GM12872 (cell line): ENCODE data around the gene SDK2.

ENCODE experiments used
- CTCF ChIP-seq: IDR thresholded peaks from 3 replicates; pipeline ENCODE4 v1.5.1; 2011; ENCODE audit warnings: low read depth, mild to moderate bottlenecking, low read length, moderate library complexity; ENCODE audit not compliant: insufficient read depth

SDK2 gene

GRCh38 chr17:73613271-73614233 lies 30.7 kb downstream of the SDK2 start:
- TF ChIP-seq CTCF, result no peak

GRCh38 chr17:73612031-73612472 lies 32.2 kb downstream of the SDK2 start:
- no peak for TF ChIP-seq CTCF

DNA sequence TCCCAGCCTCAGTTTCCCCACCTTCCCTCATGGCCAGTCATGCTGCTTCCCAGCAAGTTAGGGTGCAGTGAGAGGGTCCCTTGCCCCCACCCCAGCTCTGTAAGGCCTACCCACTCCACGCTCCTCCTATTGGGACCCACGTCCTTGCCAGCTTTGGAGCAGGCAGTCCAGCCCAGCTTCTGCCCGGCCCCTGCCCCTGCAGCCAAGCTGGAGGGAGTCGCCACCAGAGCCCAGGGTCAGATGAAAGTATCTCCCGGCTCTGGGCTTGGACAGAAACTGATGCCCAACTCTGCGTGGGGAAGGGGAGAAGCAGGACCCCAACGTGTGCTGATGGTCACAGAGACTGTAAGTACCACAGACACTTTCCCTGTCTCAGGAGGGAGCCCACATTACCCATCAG lies 32.6 kb downstream of the SDK2 start:
- TF ChIP-seq CTCF, result no peak

DNA sequence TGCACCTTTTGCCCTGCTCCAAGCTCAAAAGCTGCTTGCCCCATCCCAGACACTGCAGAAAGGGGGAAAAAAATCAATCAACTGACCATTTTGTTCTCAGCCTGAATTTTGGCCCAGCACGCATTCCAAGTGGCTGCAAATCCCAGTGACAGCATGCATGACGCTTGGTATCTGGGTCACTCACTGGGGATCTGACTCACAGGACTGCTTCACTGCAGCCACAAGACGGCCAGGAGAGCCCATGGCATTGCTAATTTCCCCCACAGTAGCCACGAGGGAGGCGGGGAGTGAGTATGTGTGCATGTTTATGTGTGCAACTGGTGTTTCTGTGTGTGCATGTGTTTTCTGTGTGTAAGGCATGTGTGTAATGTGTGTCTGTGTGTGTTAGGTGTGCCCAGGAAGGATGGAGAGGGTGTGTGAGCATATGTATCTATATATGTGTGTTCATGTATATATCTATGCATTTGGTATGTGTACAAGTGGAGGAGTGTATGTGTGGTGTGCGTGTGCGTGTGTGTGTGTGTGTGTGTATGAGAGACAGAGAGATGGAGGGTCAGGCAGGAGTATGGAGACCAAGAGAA lies 33.8 kb downstream of the SDK2 start:
- no peak for TF ChIP-seq CTCF

- no peak for TF ChIP-seq CTCF
These were observed 34.5 kb downstream of the SDK2 start for GRCh38 chr17:73609758-73610157.

DNA sequence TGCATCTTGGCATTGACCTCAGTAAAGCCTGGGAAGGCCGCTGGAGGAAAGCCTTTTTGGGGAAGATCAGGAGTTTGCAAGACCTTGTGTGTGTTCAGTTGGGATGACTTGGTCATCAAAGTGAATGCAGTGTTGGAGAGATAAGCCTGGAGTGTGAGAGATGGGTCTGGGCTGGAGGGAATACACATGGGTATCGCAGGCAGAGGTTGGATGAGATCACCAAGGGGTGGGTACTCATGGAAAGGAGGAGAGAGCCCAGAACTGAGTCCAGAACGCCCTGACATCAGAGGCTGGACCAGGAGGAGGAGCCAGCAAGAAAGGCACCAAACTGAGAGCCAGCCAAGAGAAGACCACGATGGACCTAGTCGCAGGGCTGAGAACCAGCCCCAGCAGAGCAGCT lies 35.2 kb downstream of the SDK2 start:
- TF ChIP-seq CTCF, result no peak

- no peak for TF ChIP-seq CTCF
These were observed 38.8 kb downstream of the SDK2 start for GRCh38 chr17:73605444-73605843.
